GM12875 (cell line): ENCODE results near the gene FREM2.

Experiments used
- H3K4me3 ChIP-seq: one replicate; pipeline ENCODE4 v1.5.1; 2011; ENCODE audit warnings: low read depth, low read length, control low read depth
- CTCF ChIP-seq: IDR thresholded peaks from 2 replicates; pipeline ENCODE4 v1.5.1; 2011; ENCODE audit warnings: low read depth, mild to moderate bottlenecking, control low read depth, inconsistent platforms, low read length, moderate library complexity, borderline replicate concordance; ENCODE audit not compliant: insufficient read depth

The FREM2 gene

GRCh38 chr13:38697197-38697596 is 10.3 kb downstream of the FREM2 start:
- H3K4me3 ChIP-seq, result no peak overlapping the region
- no peak for TF ChIP-seq CTCF

GRCh38 chr13:38697628-38698333 is 10.9 kb downstream of the FREM2 start:
- no peak for TF ChIP-seq CTCF
- no peak overlapping the region for H3K4me3 ChIP-seq

- no peak overlapping the region for H3K4me3 ChIP-seq
- TF ChIP-seq CTCF, result no peak
These were observed 13.2 kb downstream of the FREM2 start for GRCh38 chr13:38700051-38700450.

- no peak for TF ChIP-seq CTCF
- H3K4me3 ChIP-seq, result no peak overlapping the region
These were observed 15.8 kb downstream of the FREM2 start for GRCh38 chr13:38702669-38703068.

GRCh38 chr13:38703255-38703654 is 16.4 kb downstream of the FREM2 start:
- TF ChIP-seq CTCF, result no peak
- H3K4me3 ChIP-seq, result no peak overlapping the region

GRCh38 chr13:38705365-38705764 is 18.5 kb downstream of the FREM2 start:
- no peak for TF ChIP-seq CTCF
- no peak overlapping the region for H3K4me3 ChIP-seq

- H3K4me3 ChIP-seq, result no peak overlapping the region
- no peak for TF ChIP-seq CTCF
These were observed 20.6 kb downstream of the FREM2 start for GRCh38 chr13:38707460-38707859.
